NT2/D1 (cell line): ENCODE data around the gene SF3B6.

Experiments
- DNase-seq: peaks from one replicate; pipeline ENCODE4 v3.0.0-alpha.2; 2011; ENCODE audit warnings: low read depth, low spot score
- H3K27me3 ChIP-seq: 2 replicates; pipeline ENCODE4 v1.6.0; 2011; ENCODE audit warnings: mild to moderate bottlenecking; ENCODE audit not compliant: insufficient read length, insufficient read depth
- H3K36me3 ChIP-seq: 2 replicates; pipeline ENCODE4 v1.6.1; 2011; ENCODE audit warnings: mild to moderate bottlenecking, low read length, mixed read lengths; ENCODE audit not compliant: insufficient read depth, insufficient read length
- H3K4me1 ChIP-seq: 2 replicates; pipeline ENCODE4 v1.5.1; 2011; ENCODE audit not compliant: insufficient read depth, insufficient read length
- H3K4me3 ChIP-seq: 2 replicates; pipeline ENCODE4 v1.5.1; 2011; ENCODE audit warnings: low read depth; ENCODE audit not compliant: insufficient read length
- H3K9ac ChIP-seq: 2 replicates; pipeline ENCODE4 v1.6.0; 2011; ENCODE audit warnings: low read depth; ENCODE audit not compliant: insufficient read length
- H3K9me3 ChIP-seq: 2 replicates; pipeline ENCODE4 v1.5.1; 2011; ENCODE audit warnings: mild to moderate bottlenecking, low read length; ENCODE audit not compliant: insufficient read depth
- SUZ12 ChIP-seq: IDR thresholded peaks from 2 replicates; pipeline ENCODE4 v1.6.1; 2011; ENCODE audit not compliant: insufficient read length, insufficient read depth; ENCODE audit errors: extremely low read depth
- YY1 ChIP-seq: IDR thresholded peaks from 2 replicates; pipeline ENCODE4 v1.6.1; 2011; ENCODE audit not compliant: insufficient read length, insufficient read depth
- ZNF274 ChIP-seq: IDR thresholded peaks from 2 replicates; pipeline ENCODE4 v1.6.1; 2011; ENCODE audit warnings: mild to moderate bottlenecking, low read depth, low read length

The SF3B6 gene

GRCh38 chr2:24087032-24087431 lies 10.9 kb upstream of the SF3B6 start:
- no peak for DNase-seq
- H3K9ac ChIP-seq: no peak overlapping the region
- TF ChIP-seq YY1 (no peak), SUZ12 (no peak), ZNF274 (no peak)
- H3K27me3 ChIP-seq: no peaks in the 10 kb centered on the region
- peaks cover 2% of the 10 kb centered on the region for H3K4me1 ChIP-seq
- H3K4me3 ChIP-seq: no peak overlapping the region
- H3K36me3 ChIP-seq: peaks cover 14% of the 10 kb centered on the region
- H3K9me3 ChIP-seq: no peaks in the 10 kb centered on the region

GRCh38 chr2:24086241-24086640 lies 10.1 kb upstream of the SF3B6 start:
- no peak for DNase-seq
- Histone ChIP-seq H3K36me3 (peaks cover 19% of the 10 kb centered on the region), H3K4me1 (peaks cover 2% of the 10 kb centered on the region), H3K4me3 (no peak overlapping the region), H3K9ac (no peak overlapping the region), H3K9me3 (no peaks in the 10 kb centered on the region), H3K27me3 (no peaks in the 10 kb centered on the region)
- no peak for TF ChIP-seq ZNF274
- TF ChIP-seq SUZ12: no peak
- no peak for TF ChIP-seq YY1

DNA sequence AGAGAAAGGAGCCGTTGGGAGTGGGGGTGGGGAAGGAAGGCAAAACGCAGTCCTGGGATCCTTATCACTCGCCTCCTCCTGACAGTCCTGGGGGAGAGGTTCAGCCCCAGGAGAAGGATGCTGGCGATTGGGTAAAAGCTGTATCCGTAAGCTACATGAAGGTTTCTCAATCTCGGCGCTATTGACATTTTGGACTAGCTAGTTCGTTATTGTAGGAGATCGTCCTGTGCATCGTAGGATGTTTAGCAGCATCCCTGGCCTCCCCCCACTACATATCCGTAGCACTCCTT lies 9.0 kb upstream of the SF3B6 start:
- no peak for DNase-seq
- Histone ChIP-seq H3K4me3 (peak overlapping the region; percentile 67), H3K9ac (peak overlapping the region; percentile 91), H3K4me1 (peaks cover 2% of the 10 kb centered on the region), H3K27me3 (no peaks in the 10 kb centered on the region), H3K36me3 (peaks cover 29% of the 10 kb centered on the region), H3K9me3 (no peaks in the 10 kb centered on the region)
- TF ChIP-seq ZNF274 (no peak), SUZ12 (no peak), YY1 (no peak)

DNA sequence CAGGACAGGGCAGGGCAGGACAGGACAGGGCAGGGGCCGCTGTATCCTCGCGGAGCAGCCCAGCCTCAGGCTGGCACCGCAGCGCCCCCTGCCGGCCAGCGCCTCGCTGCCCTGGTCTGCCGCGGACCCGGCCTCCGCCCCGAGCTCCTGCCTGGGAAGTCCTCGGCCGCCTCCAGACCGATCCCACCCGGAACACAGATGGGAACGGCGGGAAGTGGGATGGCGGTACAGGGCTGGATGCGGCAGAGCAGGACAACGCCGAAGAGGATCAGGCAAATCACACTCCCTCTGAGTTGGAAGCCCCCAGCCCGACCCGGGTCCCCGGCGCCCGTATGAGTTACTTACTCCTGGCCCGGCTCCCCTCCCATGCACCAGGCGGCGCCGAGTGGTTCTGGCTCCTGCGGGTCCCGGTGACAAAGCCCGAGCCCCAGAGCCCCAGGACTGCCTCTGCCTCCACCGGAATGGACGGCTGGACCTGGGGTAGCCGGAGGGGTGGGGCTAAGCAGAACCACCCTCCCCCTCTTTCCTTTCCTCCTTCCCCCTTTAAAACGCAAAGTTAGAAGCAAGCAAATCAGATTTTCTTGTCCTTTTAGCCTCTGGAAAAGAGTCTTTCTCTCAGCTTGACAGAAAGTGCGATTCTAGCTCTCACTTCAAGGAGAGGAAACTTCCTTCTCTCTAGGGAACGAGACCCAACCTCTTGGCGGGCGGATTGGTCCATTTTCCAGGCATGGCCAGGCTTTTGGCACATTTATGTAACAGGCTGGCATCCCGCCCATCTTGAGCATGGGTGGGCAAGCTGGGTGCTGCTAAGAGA lies 8.5 kb upstream of the SF3B6 start, which contains the start of gene TP53I3:
Gene TP53I3, minus strand, starts transcription at position 449 of the 814 bp plus-strand sequence. CDS start 508 bp downstream, outside the sequence.
- Histone ChIP-seq H3K36me3 (peaks cover 33% of the 10 kb centered on the region), H3K4me3 (peak within 1 kb of the TSS; percentile 67), H3K9ac (peak within 1 kb of the TSS; percentile 91), H3K9me3 (no peaks in the 10 kb centered on the region), H3K4me1 (peaks cover 2% of the 10 kb centered on the region), H3K27me3 (no peaks in the 10 kb centered on the region)
- DNase-seq: peak; percentile 93
- TF ChIP-seq YY1 (no peak), ZNF274 (no peak), SUZ12 (no peak)

DNA sequence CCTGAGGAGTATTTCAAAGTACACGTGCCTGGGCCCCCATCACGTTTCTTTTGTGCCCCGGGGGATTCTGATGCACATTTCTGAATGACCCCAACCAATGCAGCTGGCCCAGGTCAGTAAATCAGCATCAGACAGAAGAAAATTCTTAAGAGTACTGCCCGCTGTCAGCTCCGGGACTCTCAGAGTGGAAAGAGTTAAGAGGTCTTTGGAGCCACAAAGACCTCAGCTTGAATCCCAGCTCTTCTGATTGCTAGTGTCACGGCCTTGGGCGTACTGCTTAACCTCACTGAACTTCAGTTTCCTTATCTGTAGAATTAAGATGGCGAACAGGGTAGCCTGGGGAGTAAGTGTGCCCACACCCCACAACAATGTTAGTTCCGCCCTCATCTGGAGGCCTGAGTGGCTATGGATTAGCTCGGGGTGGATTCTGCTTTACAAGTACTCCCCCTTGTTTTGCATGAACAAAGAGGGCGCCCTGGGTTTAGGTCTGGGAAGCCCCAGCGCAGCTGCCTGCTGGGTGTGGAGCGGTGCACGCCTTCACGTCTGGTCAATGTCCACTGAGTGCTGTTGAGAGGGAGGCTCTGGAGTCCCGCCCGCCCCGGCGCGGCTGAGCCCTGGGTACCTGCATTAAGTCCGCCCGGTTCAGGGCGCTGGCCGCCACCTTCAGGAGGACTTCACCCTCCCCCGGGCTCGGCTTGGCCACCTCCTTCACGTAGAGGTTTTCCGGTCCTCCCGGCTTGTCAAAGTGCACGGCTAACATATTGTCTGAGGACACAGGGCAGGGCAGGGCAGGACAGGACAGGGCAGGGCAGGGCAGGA lies 7.7 kb upstream of the SF3B6 start:
- Histone ChIP-seq H3K4me3 (peak overlapping the region; percentile 67), H3K27me3 (no peaks in the 10 kb centered on the region), H3K9me3 (no peaks in the 10 kb centered on the region), H3K4me1 (peaks cover 2% of the 10 kb centered on the region), H3K9ac (peak overlapping the region; percentile 91), H3K36me3 (peaks cover 41% of the 10 kb centered on the region)
- peak; percentile 87 for DNase-seq
- TF ChIP-seq YY1: peak; percentile 35
- TF ChIP-seq ZNF274: no peak

- peaks cover 2% of the 10 kb centered on the region for H3K4me1 ChIP-seq
- no peak for TF ChIP-seq SUZ12
- TF ChIP-seq ZNF274: no peak
- no peak for TF ChIP-seq YY1
- H3K9me3 ChIP-seq: no peaks in the 10 kb centered on the region
- H3K4me3 ChIP-seq: peak overlapping the region; percentile 67
- no peaks in the 10 kb centered on the region for H3K27me3 ChIP-seq
- no peak for DNase-seq
- peak overlapping the region; percentile 91 for H3K9ac ChIP-seq
- H3K36me3 ChIP-seq: peaks cover 46% of the 10 kb centered on the region
Measured at GRCh38 chr2:24082787-24083566, 6.9 kb upstream of the SF3B6 start.

DNA sequence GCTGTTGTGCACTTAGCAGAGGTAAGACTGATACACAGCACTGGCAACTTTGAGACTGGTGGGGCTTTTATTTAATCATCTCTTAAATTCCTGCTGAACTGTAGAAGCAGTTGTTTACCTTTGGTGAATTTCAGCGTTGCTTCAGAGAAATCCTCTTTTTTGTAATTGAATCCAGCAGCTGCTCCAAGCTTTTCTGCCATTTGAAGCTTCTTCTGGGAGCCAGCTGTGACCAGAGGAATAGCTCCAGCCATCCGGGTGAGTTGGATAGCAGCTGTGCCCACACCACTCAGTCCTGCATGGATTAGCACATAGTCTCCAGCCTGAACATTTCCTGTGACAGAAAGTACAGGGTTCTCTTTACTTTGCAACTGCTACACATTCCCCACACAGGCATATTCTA lies 4.6 kb upstream of the SF3B6 start:
- Histone ChIP-seq H3K9ac (no peak overlapping the region), H3K9me3 (no peaks in the 10 kb centered on the region), H3K27me3 (no peaks in the 10 kb centered on the region), H3K4me1 (peaks cover 2% of the 10 kb centered on the region), H3K4me3 (no peak overlapping the region), H3K36me3 (peaks cover 50% of the 10 kb centered on the region)
- TF ChIP-seq SUZ12: no peak
- no peak for TF ChIP-seq YY1
- TF ChIP-seq ZNF274: no peak
- DNase-seq: no peak
